HG03565 (cell line): ENCODE results near the gene TJP3.

Experiments
- ATAC-seq: cut with Tn5 transposase; IDR thresholded peaks from one replicate; pipeline ENCODE4 v1.9.1; 2021; ENCODE audit warnings: mild to moderate bottlenecking, moderate library complexity; ENCODE audit not compliant: unreplicated experiment

The TJP3 gene

DNA sequence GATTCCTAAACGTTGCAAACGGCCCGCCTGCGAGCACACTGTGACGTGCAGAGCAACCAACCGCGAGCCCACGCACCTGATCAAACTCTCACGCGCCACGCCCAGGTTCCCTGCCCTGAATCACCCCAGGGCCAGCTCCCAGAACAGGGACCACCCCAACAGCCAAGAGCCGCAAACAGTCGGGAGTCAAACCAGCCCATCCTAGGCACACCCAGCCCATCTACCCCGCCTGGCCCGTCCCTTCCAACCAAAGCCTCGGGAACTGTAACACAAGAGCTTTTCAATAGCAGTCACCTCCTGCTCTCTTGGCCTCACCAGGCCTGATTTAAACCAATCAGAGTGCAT lies 16.8 kb upstream of the TJP3 start:
- ATAC-seq: no peak

DNA sequence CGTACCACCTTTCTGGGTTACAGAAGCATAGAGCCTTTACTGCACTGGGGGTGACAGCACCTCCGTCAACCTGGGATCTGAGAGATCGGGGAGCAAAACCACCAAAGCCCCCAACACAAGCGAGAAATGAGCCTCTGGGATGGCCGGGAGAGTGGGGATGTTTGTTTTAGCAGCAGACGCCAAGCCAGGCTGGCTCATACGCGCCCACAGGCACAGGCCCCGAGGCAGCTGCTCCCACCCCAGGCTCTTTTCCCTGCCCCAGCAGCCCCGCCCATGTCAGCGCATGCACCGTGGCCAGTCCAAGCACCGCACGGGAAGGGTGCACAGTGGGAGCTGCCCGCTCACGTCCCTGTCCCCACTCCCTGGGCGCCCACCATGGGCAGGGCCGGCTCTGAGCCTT lies 16.5 kb upstream of the TJP3 start:
- ATAC-seq: no peak

DNA sequence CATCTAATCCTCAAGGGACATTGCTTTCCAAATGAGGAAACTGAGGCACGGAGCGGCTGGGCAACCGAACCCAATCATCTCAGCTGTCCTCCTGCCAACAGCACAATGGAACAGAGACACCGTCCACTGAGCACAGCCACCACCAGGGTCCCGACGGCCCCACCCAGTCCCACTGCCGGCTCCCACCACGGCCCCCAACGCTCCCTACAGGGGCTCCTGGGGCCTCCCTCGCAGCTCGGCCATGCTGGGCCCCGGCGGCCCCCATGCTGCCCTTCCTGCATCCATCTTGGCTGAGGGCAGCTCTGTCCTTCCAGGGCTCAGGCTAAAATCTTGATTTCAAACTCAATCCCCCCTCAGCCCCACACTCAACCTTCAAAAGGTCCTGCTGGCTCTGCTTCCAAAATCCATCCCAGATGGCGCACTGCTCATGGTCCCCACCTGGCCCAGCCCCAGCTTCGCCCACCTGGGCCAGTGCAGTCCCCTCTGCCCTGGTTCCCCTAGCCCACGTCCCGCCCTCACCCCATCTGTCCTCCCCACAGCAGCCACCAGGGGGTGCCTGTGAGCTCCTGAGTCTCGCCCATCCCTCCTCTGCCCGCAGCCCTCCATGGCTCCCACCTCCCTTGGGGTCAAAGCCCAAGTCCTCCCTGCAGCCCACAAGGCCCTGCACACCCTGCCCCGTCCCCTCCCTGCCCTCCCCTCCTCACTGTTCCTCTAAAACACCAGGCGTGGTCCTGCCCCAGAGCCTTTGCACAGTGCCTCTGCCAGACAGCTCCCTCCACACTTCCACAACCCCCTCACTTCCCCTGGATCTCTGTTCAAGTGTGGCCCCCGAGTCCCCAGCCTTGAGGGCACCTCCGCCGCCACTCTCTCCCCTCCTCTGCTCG lies 15.8 kb upstream of the TJP3 start:
- no peak for ATAC-seq

DNA sequence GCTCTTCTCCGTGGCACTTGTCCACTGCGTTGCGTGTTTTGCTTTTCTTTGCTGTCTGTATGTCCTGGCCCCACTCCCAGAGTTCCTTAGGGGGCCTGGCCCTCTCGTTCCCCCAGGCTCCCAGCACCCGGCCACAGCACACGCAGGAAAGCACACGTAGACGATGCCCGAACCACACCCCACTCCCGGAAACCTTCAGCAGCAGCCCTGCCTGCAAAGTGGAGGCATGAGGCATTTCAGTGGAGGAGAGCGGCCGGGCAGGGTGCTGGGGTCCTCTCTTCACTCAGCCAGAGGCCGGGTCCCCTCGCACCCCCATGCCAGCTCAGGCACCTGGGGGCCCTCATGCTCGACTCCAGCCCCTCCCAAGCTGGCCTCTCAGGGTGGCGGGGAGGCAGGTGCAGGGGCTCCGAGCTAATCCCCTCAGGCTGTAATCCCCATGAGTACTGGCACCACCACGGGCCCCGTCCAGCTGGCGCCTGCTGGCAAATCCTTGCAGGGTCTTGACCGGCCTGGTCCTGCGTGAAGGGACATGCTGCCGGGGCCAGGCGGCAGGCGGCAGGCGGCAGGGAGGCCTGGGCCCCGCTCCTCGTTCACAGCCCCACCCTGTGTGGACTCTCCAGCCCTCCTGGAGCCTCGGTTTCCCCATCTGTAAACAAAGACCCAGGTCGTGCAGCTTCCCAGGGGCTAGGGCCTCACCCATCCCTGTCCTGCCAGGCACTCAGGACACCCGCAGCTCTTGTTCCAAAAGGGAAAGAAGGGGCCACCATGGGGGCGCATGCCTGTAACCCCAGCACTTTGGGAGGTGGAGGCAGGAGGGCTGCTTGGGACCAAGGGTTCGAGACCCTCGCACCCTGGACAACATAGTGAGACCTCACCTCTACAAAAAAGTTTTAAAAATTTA lies 14.9 kb upstream of the TJP3 start:
- ATAC-seq: no peak

DNA sequence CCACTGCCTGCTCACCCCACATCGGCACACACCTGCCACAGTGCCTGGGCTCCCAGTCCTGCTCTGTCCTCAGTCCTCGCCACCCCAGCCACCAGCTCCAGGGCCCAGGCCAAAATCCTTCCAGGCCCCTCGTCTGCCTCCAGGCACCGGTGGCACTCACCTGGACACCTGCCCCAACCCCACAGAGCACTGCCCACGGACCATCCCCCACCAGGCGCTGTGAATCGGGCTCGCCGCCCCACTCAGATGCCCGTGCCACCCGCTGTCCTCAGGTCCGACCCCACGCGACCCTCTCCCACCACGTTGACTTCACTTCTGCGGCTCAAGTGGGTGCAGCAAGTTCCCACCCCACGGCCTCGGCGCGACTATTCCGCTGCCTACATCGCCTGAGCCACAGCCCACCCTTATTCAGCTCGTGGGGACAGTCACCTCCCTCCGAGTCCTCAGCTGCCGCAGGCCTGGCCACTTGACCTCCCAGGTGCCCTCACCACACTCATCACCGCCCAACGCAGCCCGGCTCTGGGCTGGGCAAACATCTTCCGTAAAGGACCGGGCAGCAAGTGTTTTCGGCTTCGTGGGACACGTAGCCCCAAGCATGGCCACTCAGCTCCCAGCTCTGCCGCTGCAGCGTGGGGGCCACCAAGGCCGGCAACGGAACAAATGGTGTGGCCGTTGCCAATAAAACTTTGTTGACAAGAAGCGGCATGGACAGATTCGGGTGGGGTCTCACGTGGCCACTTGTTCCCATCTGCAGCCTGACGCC lies 13.6 kb upstream of the TJP3 start:
- no peak for ATAC-seq

DNA sequence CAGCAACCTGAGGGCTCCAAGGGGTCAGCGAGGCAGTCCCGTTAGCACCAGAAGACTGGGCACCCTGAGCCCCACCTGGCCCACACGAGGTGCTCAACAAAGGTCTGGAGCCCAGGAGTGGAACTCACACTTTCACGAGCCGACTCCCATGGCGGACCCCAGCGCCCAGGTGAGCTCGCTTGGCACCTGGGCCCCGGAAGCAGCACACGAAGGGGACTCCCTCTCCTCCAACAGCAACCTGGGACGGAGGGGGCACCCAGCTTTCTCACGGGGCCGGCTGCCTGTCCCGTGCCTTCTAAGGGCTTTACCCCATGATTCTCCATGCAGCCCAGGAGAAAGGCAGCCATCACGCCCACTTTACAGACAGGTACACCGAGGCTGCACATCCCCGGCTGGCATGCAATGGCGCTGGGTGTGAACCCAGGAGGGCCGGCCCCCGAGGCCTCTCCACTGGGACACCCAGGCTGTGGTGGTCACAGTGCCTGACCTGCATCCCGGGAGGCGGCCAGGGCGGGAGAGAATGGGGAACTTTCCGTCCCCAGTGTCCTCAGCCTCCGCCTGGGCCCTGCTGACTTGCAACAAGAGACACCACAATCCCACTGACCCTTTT lies 13.0 kb upstream of the TJP3 start:
- no peak for ATAC-seq

DNA sequence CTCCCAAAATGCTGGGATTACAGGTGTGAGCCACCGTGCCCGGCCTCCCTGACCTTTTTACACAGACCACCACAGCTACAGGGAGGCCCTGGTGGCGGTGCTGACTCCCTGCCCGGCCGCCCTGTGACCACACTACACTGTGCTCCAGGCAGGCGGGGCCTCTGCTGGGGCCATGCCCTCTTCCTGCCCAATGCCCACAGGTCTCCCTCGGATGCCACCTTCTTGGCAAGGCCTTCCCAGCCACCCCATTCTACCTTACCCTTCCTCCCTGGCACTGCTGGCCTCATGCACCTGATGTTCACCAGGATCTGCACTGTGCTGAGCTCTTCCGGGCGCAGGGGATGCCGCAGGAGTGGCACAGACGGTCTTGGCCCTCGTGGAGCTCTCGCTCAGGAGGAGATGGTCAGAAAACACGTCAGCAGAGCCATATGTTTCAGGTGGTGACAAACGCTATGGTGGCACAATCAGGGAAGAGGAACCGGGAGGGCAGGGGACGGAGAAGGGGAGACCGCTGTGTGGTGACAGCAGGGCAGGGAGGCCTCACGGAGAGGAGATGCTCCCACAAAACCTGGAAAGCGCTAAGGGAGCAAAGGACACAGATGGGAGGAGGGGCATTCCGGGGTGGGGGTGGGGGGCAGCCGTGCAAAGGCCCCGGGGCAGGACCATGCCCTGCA lies 12.1 kb upstream of the TJP3 start:
- no peak for ATAC-seq

DNA sequence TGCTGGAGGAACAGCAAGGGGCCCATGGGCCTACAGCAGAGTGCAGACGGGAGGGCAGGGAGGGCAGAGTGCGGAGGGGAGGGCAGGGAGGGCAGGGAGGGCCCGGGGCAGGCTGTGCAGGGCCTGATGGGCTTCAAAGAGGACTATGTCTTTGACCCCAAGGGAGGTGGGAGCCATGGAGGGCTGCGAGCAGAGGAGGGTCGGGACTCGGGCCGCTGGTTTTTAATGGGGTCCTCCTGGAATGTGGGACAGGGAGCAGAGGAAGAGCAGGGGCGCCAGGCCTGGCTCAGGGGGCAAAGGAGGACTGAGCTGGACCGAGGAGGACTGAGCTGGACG lies 11.6 kb upstream of the TJP3 start:
- no peak for ATAC-seq

DNA sequence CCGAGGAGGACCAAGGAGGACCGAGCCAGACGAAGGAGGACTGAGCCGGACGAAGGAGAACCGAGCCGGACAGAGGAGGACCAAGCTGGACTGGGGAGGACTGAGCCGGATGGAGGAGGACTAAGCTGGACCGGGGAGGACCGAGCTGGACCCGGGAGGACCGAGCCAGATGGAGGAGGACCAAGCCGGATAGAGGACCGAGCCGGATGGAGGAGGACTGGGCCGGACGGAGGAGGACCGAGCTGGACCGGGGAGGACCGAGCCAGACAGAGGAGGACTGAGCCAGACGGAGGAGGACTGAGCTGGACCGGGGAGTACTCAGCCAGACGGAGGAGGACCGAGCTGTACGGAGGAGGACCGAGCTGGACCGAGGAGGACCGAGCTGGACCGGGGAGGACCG lies 11.1 kb upstream of the TJP3 start:
- ATAC-seq: no peak

DNA sequence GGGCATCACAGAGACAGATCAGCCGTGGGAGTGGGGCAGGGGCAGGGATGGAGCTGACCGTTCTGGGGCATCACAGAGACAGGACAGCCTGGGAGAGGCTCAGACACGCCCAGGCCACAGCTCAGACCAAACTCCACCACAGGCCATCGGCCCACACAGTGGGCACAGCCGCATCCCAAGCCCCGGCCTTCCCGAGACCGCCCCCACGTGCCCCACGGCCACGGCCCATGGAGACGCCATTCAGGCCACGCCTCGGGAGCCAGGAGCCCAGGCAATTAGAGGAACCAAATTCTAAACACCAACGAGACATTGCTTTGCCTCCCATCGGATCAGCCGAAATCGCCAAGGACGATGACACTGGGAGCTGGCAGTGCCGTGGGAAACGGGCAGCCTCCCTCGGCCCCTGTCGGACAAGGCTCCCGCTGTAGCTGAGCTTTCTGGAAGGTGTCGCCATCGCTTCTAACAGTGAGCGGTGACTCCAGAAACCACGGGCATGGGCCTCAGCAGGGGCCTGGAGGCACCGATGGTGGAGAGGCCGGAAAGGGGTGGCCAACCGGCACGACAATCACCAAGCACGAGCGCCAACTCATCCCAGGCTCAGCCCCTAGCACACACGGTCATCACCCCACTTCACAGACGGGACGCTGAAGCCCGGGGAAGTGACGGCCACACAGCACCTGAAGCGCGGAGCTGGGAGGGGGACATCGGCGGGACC lies 10.4 kb upstream of the TJP3 start:
- ATAC-seq: no peak

DNA sequence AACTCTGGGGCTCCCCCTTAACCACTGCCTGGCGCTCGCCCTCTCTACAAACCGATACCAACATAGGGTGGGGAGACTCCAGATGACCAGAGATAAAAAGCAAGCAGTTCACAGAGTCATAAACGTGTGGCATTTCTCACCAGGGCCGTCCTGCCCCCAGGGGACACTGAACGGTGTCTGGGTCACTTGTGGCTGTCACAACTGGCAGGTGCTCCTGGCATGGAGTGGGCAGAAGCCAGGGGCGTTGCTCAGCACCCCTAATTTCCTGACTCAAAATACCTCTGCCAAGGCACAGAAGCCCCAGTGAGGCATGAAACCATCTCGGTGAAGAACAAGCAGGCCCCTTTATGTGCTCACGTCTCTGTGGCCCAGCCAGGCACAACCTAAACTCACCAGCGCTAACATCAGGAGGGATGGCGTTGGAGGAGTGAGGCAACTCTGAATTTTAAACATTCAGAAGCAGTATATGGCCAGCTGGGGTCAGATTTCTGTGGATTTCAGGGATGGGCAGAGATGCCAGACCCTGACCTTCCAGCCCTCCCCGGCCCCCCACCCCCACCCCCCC lies 9.7 kb upstream of the TJP3 start:
- no peak for ATAC-seq

DNA sequence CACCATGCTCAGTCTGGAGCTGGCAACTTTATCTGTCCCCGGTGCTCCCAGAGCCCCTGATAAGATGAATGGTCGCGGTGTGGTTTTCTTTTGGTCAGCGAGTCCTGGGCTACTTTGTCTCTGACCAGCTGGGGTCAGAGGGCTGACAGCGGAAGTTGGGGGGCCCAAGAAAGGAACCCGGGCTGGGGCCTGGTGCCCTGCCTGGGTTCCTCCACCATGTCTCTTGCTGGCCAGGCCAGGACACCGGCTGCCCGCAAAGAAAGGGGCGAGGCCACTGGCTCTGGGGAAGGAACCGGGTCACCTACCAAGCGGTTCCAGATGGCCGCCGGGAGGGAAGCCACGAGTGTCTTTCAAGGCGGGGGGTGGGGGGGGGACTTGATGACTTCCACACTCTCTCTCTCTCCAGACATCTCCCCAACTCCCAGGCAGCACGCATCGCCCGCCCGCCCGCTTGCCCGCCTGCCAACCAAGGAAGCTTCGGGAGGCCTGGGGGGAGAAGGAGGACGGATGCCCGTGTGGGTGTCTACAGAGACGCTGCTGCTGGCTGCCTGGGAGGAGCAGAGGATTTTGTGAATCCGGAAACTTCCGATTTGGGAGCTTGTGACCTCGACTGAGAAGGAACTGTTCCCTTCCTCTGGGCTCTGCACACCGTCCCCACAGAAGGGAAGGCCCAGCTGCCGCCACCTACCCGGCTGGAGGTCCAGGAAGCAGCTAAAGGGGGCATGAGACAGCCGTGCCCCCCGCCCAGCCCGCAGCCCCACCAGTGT lies 9.0 kb upstream of the TJP3 start:
- ATAC-seq: no peak

DNA sequence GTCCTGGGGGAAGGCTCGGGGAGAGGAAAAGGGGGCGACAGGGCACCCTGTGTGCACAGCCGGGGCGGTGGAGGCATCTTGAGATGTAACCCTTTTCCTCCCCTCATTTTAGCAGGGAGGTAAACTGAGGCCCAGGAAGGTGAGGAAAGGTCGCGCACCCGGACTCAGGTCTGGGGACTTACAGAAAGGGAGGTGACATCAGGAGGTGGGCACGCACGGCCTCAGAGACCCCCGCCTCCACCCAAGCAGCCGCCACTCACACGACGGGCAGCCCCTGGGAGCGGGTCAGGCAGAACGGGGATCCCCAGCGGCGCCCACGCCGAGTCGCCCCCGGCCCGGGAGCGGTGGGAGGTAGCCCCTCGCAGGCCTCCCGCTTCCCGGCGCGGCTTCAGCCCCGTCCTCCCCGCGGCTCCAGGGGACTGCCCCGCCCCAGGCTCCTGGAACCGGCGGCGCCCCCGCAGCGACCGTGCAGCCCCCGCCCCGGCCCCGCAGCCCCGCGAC lies 8.4 kb upstream of the TJP3 start:
- peak; percentile 11 for ATAC-seq

DNA sequence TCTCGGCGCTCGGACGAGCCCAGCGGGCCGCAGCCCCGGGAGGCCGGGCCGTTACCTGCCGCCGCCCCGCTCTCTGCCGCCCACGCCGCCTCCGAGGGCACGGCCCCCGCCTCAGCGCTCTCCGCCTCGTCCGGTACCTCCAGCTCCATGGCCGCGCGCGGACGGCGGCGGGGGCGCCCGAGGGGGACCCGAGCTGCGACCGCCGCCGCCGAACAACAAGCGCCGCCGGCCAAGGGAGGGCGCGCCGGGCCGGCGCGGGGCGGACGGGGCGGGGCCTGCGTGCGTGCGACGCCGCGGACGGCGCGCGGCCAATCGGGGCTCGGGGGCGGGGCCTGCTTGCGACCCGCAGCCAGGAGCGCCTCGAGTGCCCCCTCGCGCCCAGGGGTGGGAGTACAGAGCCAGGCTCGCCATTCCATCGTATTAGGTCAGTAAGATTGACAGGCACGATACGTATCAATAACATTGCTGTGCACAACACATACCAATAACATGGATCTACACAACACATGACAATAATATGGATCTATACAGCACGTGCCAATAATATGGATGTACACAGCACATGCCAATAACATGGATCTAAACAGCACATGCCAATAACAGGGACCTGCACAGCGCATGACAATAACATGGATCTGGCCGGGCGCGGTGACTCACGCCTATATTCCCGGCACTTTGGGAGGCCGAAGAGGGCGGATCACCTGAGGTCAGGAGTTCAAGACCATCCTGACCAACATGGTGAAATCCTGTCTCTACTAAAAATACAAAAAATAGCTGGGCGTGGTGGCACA lies 7.7 kb upstream of the TJP3 start, which contains the start of gene PIP5K1C:
Gene PIP5K1C (minus strand): TSS at position 227 of the 791 bp plus-strand sequence. CDS start 78 bp downstream, at position 149.
- ATAC-seq: peak; percentile 81

DNA sequence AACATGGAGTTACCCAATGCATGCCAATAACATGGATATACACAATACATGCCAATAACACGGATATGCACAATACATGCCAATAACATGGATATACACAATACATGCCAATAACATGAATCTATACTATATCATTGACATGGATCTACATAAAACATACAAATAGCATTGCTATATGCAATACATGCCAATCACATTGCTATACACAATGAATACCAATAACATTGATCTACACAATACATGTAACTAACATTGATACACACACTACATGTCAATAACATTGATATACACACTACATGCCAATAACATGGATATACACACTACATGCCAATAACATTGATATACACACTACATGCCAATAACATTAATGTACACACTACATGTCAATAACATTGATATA lies 7.0 kb upstream of the TJP3 start:
- ATAC-seq: no peak

DNA sequence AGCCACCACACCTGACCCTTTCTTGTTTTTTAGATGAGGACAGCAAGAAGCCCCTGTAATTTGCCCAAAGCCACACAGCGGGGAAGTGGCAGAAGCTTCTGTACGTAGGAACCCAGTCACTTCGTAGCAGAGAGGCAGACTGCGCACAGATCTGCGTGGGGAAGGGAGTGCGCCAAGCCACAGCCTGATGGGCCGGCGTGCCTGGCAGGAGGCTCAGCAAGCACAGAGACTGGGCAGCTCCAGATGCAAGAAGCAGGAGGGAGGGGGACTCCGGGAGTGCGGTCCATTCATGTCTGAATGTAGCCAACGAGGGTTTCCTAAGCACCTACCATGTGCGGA lies 347 bp upstream of the TJP3 start:
- ATAC-seq: no peak

DNA sequence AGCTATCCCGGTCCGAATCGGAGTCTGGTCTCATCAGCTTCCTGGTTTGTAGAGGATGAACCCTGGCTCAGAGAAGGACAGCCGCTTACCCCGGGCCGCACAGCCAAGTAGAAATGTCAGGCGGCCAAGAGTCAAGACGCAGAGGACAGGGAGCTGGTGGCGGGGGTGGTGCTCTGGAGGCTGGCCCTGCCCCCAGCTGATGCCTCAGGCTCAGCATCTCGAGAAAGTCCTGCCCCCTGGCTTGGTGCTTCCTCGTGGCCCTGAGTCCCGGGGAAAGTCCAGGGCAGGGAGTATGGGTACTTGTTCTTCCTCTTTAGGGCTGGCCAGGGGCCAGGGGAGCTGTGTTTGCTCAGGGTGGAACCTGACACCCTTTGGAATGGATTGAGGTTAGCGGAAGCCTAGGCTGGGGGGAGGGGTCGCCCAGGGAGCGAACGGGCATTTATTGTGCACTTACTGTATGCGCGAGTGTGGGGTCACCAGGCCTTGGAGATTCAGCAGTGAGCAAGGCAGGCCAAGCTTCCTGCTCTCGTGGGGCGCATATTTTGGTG lies 2.2 kb downstream of the TJP3 start:
- ATAC-seq: no peak
